H7 (cell line): ENCODE data around the gene RHEB. TPM values are rescaled to one million over a fixed set of nuclear protein-coding genes. Genes with fewer than 3 reads are reported as not detected.

Experiments
- DNase-seq: peaks from one replicate; pipeline ENCODE4 v3.0.0; 2012
- H3K27me3 ChIP-seq: 2 replicates; pipeline ENCODE4 v1.6.0; 2011; ENCODE audit warnings: mild to moderate bottlenecking, low read length; ENCODE audit not compliant: control insufficient read depth, insufficient read depth
- H3K36me3 ChIP-seq: replicated peaks from 2 replicates; pipeline ENCODE4 v1.5.1; 2011; ENCODE audit warnings: low read length; ENCODE audit not compliant: control insufficient read depth, insufficient read depth
- H3K4me3 ChIP-seq: 2 replicates; pipeline ENCODE4 v1.5.1; 2011; ENCODE audit warnings: low read depth, mild to moderate bottlenecking, control low read depth, low read length, moderate library complexity; ENCODE audit not compliant: insufficient read depth
- total RNA-seq: library from RNA; depleted of rRNA; stranded (reverse); fragments of >200 nt; shearing (Covaris generic); gene quantifications from 2 replicates; pipeline ENCODE4 v1.2.3, GENCODE V29; 2014

RHEB gene
- total RNA-seq, 1 experiment from 2014 or later: 119 TPM

DNA sequence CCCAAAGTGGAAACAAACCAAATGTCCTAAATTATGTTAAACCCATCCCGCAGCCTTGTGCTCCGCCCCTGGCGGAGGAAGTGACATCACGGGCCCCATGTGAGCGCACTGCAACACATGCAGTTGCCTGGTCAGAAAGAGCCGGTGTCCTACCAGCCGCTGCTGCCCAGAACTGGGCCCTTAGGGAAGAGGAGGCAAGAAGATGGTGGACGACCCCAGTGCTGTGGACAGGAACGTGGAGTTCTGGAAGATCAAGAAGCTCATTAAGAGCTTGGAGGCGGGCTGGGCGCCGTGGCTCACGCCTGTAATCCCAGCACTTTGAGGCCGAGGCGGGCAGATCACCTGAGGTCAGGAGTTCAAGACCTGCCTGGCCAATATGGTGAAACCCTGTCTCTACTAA, 18.0 kb downstream of the RHEB start:
- Histone ChIP-seq H3K36me3 (no peaks in the 10 kb centered on the region), H3K4me3 (no peak overlapping the region), H3K27me3 (no peaks in the 10 kb centered on the region)
- DNase-seq: no peak

DNA sequence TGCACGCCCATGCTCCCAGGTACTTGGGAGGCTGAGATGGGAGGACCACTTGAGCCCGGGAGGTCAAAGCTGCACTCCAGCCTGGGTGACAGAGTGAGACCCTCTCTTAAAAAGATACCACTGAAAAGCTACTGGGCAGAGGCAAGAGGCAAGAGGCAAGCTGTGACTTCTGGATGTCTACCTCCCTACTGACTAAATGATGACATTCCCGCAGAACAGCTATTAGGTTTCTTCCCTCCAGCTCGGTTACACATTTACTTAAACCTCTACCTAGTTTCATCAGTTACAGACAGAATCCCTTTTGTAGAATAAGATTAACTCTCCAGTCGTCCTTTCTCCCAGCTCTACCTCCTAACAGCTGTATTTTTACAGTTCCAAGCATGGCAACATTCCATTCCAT, 21.2 kb downstream of the RHEB start:
- Histone ChIP-seq H3K27me3 (no peaks in the 10 kb centered on the region), H3K36me3 (no peaks in the 10 kb centered on the region), H3K4me3 (no peak overlapping the region)
- DNase-seq: no peak

- Histone ChIP-seq H3K4me3 (no peak overlapping the region), H3K27me3 (no peaks in the 10 kb centered on the region), H3K36me3 (no peaks in the 10 kb centered on the region)
- no peak for DNase-seq
Observed at GRCh38 chr7:151497306-151497871, 22.3 kb downstream of the RHEB start.

- H3K36me3 ChIP-seq: no peaks in the 10 kb centered on the region
- no peaks in the 10 kb centered on the region for H3K27me3 ChIP-seq
- DNase-seq: no peak
- H3K4me3 ChIP-seq: no peak overlapping the region
Observed at GRCh38 chr7:151495360-151495759, 24.3 kb downstream of the RHEB start.

DNA sequence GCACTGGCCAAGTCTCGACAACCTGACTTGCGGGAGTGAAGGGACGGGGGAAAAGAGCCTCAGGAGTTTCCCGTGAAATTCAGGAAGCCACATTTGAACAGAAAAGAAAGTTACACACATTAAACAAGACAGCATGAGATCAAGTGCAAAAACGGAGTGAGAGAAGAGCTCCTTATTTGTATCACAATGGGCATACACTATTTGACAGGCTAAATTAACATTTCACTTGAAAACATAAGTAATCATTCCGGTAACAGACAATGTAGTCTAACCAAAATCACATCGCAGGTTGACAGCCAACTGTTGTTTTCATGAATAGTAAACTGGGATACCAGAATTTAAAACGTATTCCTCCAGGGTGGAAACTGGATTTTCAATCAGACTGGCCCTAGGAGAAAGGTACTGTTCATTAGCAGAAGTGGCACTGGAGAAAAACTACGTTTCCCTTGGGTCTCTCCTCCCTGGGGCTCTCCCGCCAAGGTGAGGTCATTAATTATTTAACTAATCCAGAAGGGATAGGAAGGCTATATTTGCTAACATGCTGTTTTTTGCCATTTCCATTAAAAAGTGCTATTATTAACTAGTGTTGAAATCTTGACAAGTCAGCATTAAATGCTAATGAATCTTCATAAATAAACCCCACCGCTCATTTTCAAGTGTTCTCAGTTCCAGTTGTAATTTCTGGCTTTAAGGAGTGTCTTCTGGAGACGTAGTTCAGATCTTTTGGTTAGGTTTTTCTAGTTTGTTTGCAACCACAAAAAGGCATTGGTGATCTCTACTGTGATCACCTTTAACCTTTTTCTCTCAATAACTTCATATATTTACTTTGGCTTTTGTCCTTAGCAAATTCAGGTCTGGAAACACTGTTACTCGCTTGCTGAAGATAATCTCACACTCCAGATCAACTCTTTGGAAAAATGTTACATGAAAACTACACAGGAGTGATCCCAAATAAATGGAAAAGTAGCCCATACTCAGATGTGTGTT, 25.1 kb downstream of the RHEB start:
- Histone ChIP-seq H3K36me3 (peaks cover 2% of the 10 kb centered on the region; the same call in 1 of the 2 replicates), H3K4me3 (no peak overlapping the region), H3K27me3 (no peaks in the 10 kb centered on the region)
- DNase-seq: no peak

- Histone ChIP-seq H3K27me3 (no peaks in the 10 kb centered on the region), H3K4me3 (no peak overlapping the region), H3K36me3 (peaks cover 2% of the 10 kb centered on the region; the same call in 1 of the 2 replicates)
- no peak for DNase-seq
Observed at GRCh38 chr7:151493083-151493482, 26.6 kb downstream of the RHEB start.

- Histone ChIP-seq H3K4me3 (no peak overlapping the region), H3K36me3 (peaks cover 5% of the 10 kb centered on the region), H3K27me3 (no peaks in the 10 kb centered on the region)
- no peak for DNase-seq
Observed at GRCh38 chr7:151491859-151492258, 27.8 kb downstream of the RHEB start.

DNA sequence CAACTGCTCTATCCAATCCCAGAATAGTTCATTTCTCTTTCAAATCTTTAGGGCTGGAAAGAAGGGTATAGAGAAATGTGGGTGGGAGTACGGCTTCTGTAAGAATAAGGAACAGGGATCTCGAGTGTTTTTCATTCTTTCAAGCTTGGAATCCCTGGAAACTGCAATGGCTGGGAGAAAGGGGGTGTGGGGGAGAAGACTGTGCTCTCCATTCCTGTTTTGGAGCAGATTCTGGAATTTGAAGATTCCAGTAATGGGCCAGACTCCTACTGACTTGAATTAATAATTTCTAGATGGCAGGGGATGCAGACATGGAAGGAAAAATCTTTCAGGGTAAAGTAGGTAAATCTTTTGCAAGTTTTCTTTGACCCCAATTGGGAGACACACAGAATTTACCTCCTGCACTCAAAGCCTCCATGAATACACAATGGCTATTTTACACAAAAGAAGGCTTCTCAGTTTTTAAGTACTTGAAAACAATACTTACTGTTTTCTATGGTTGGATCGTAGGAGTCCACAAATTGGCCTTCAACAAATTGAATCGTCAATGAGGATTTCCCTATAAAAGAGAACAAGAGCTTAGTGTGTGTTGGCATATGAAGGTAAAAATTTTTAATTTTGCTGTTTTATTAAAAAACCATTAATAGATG, 29.1 kb downstream of the RHEB start:
- Histone ChIP-seq H3K4me3 (no peak overlapping the region), H3K27me3 (no peaks in the 10 kb centered on the region), H3K36me3 (peaks cover 5% of the 10 kb centered on the region)
- DNase-seq: no peak

- peaks cover 6% of the 10 kb centered on the region for H3K36me3 ChIP-seq
Observed at GRCh38 chr7:151489498-151489897, 30.2 kb downstream of the RHEB start.

DNA sequence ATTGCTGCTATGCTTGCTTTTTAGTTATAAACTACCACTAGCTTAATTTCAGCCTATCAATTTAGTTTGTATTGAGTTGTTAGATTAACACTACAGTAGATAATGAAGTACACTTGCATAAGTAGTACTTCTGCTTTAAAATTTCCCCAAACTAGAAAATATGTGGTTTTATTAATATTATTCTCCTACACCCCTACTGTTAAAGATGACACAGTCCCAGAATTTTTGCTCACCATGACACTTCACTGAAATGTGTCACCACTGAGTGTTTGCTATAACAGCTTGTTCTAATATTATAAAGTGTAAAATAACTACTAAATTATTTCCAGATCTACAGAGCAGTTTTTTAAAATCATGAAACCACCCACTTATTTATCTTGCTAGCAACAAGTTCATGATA, 31.6 kb downstream of the RHEB start:
- no peak for DNase-seq
- Histone ChIP-seq H3K36me3 (peaks cover 12% of the 10 kb centered on the region), H3K27me3 (no peaks in the 10 kb centered on the region), H3K4me3 (no peak overlapping the region)

More at GRCh38 chr7:151489498-151489897, 30.2 kb downstream of the RHEB start:
- H3K27me3 ChIP-seq: no peaks in the 10 kb centered on the region
- H3K4me3 ChIP-seq: no peak overlapping the region
- DNase-seq: no peak

DNA sequence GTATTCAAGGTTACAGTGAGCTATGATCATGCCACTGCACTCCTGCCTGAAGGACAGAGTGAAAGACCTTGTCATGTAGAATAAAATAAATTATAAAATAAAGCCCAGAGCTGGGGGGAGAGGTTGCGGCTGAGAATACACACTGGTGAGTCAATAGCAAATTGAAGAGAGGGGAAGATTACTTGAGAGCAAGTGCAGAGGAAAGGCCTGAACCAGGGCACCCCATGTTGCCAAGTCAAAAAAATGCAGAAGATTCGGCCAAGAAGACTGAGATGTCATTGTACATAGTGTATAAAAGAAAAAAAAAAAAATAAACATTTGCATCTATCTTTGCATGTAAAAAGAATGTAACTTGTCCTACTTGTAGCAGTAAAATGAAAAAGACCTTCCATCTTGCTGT, 32.5 kb downstream of the RHEB start:
- peaks cover 14% of the 10 kb centered on the region for H3K36me3 ChIP-seq

GRCh38 chr7:151486074-151486473, 33.6 kb downstream of the RHEB start:
- DNase-seq: no peak
- Histone ChIP-seq H3K27me3 (no peaks in the 10 kb centered on the region), H3K4me3 (no peak overlapping the region), H3K36me3 (peaks cover 15% of the 10 kb centered on the region)

More for the DNA sequence above, 32.5 kb downstream of the RHEB start:
- DNase-seq: no peak
- Histone ChIP-seq H3K4me3 (no peak overlapping the region), H3K27me3 (no peaks in the 10 kb centered on the region)

- Histone ChIP-seq H3K36me3 (peaks cover 15% of the 10 kb centered on the region), H3K4me3 (no peak overlapping the region), H3K27me3 (no peaks in the 10 kb centered on the region)
- no peak for DNase-seq
Observed at GRCh38 chr7:151484971-151485707, 34.6 kb downstream of the RHEB start.

GRCh38 chr7:151483711-151483983, 36.0 kb downstream of the RHEB start:
- DNase-seq: no peak
- H3K4me3 ChIP-seq: no peak overlapping the region
- no peaks in the 10 kb centered on the region for H3K27me3 ChIP-seq
- peaks cover 12% of the 10 kb centered on the region for H3K36me3 ChIP-seq
